Bronchial epithelial cell (primary cell): ENCODE measurements around the gene DLGAP3. TPM values are rescaled to one million over a fixed set of nuclear protein-coding genes. Genes with fewer than 3 reads are reported as not detected.

ENCODE experiments used
- DNase-seq: peaks from one replicate; pipeline ENCODE4 v3.0.0-alpha.2; 2010; ENCODE audit warnings: low read depth
- FAIRE-seq: peaks from 2 replicates; lab custom pipeline; 2011; peaks lifted over from hg19 to GRCh38; lab: Jason Lieb, UNC
- H3K27me3 ChIP-seq: 2 replicates; pipeline ENCODE4 v1.5.1; 2011; ENCODE audit warnings: low read length; ENCODE audit not compliant: control insufficient read depth, insufficient read depth
- H3K36me3 ChIP-seq: 2 replicates; pipeline ENCODE4 v1.5.1; 2011; ENCODE audit warnings: low read length; ENCODE audit not compliant: control insufficient read depth, insufficient read depth
- H3K4me3 ChIP-seq: 2 replicates; pipeline ENCODE4 v1.5.1; 2011; ENCODE audit warnings: mild to moderate bottlenecking, low read depth, low read length, control low read depth
- CTCF ChIP-seq: IDR thresholded peaks from 2 replicates; pipeline ENCODE4 v1.5.1; 2011; ENCODE audit warnings: mild to moderate bottlenecking, moderate library complexity, low read length, control low read depth, inconsistent platforms; ENCODE audit not compliant: insufficient read depth, severe bottlenecking
- total RNA-seq: library from RNA; depleted of rRNA; stranded (reverse); fragments of >200 nt; gene quantifications from 2 replicates; pipeline ENCODE4 v1.2.1, GENCODE V29; 2014

The DLGAP3 gene
- total RNA-seq, 1 donor from 2014 or later, result not detected

GRCh38 chr1:34884961-34885360 is 44.5 kb downstream of the DLGAP3 start:
- FAIRE-seq, result no peak
- peak; percentile 25 for TF ChIP-seq CTCF
- Histone ChIP-seq H3K36me3 (no peaks in the 10 kb centered on the region), H3K4me3 (no peak overlapping the region), H3K27me3 (peaks cover 11% of the 10 kb centered on the region)
- no peak for DNase-seq

DNA sequence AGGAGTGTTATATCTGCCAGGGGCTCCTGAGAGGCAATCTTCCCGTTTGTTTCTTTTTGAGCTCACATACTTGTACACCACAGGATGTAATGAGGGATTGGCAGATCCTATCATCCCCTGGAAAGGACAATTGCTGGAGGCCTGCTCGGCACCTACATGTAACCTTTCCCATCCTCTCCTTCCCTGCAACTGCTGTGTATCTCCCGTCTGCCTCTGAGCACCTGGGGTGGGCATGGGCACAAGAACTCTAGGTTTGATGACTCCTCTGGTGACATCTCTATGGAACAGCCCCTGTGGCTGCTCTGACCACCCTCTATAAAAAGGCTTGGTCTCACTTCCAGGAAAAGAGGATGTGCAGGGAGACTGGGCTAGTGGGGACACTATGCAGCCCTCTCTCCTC is 44.9 kb downstream of the DLGAP3 start:
- peaks cover 11% of the 10 kb centered on the region for H3K27me3 ChIP-seq
- DNase-seq (no peak), FAIRE-seq (no peak)
- no peak overlapping the region for H3K4me3 ChIP-seq
- no peak for TF ChIP-seq CTCF
- no peaks in the 10 kb centered on the region for H3K36me3 ChIP-seq

DNA sequence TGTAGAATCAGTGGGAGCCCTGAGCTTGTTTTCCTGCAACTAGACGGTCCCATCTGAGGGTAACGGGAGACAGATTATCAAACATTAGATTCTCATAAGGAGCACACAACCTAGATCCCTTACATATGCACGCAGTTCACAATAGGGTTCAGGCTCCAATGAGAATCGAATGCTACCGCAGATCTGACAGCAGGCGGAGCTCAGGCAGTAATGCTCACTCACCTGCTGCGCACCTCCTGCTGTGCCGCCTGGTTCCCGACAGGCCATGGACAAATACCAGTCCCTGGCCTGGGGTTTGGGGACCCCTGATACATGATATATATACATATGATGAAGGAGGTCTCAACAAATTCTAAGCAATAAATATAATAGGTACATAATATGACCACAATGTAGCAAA is 50.2 kb downstream of the DLGAP3 start:
- Histone ChIP-seq H3K36me3 (no peaks in the 10 kb centered on the region), H3K27me3 (peaks cover 3% of the 10 kb centered on the region), H3K4me3 (no peak overlapping the region)
- FAIRE-seq, result no peak
- no peak for DNase-seq
- TF ChIP-seq CTCF, result no peak

GRCh38 chr1:34876406-34876805 is 53.0 kb downstream of the DLGAP3 start:
- no peak for DNase-seq
- Histone ChIP-seq H3K27me3 (peaks cover 2% of the 10 kb centered on the region), H3K4me3 (no peak overlapping the region), H3K36me3 (no peaks in the 10 kb centered on the region)
- no peak for TF ChIP-seq CTCF
- no peak for FAIRE-seq

GRCh38 chr1:34874296-34874952 is 55.0 kb downstream of the DLGAP3 start:
- no peaks in the 10 kb centered on the region for H3K36me3 ChIP-seq
- FAIRE-seq, result no peak
- H3K4me3 ChIP-seq, result no peak overlapping the region
- peaks cover 2% of the 10 kb centered on the region for H3K27me3 ChIP-seq
- DNase-seq, result no peak
- TF ChIP-seq CTCF, result no peak

DNA sequence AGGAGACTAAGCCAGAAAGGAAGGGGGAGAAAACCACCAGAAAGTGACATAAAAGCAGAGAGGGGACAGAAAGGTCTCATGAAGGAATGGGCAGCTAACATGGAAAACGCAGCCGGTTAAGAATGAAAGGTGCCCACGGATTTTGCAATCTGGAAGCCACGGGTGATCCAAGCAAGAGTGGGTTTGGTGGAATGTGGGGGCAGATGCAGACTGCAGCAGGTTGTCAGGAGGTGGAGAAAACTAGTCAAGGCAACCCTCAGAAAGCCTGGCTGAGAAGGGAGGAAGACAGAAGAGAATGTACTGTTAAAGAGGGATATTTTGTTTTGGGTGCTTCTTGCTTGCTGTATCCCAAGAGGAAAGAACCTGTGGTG is 57.3 kb downstream of the DLGAP3 start:
- Histone ChIP-seq H3K27me3 (peaks cover 2% of the 10 kb centered on the region), H3K36me3 (no peaks in the 10 kb centered on the region), H3K4me3 (no peak overlapping the region)
- FAIRE-seq, result no peak
- DNase-seq, result no peak
- TF ChIP-seq CTCF, result no peak
